ENCODE data around the gene RAB41. TPM values are rescaled to one million over a fixed set of nuclear protein-coding genes. Genes with fewer than 3 reads are reported as not detected.

Gene RAB41
- total RNA-seq, 3 donors from 2014 or later (not counting 1 experiment from before 2014, with no cell fraction given): not detected

GRCh38 chrX:70253377-70254062 lies 28.5 kb upstream of the RAB41 start:
- Mint-ChIP-seq H3K27ac (no peak overlapping the region), H3K27me3 (ENCODE audit: low read depth in 2 of 2) (no peaks in the 10 kb centered on the region)

DNA sequence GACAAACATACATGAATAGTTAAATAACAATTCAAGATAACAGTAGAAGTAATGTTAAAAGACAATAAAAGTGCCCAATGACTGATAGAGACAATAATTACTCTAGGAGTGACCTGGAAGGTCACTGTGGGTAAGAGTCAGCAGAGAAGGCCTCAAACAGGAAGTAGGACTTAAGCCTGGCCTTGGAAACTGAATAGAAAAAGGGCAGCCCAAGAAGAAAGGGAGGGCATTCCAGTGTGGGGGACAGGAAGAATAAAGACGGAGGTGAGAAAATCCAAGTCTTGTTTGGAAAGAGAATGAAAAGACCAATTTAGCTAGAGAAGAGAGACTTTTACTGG lies 27.9 kb upstream of the RAB41 start:
- H3K9me3 Mint-ChIP-seq: no peaks in the 10 kb centered on the region
- Histone ChIP-seq H3K4me1 (ENCODE audit: control insufficient read depth, insufficient read depth, low read length) (no peaks in the 10 kb centered on the region), H3K27ac (ENCODE audit: low read length) (no peak overlapping the region), H3K4me3 (ENCODE audit: low read length) (no peak overlapping the region), H3K36me3 (ENCODE audit: control insufficient read depth, insufficient read depth, low read length) (no peaks in the 10 kb centered on the region), H3K27me3 (ENCODE audit: control insufficient read depth, insufficient read depth, low read length) (no peaks in the 10 kb centered on the region), H3K9me3 (ENCODE audit: control insufficient read depth, insufficient read depth, low read length) (no peaks in the 10 kb centered on the region)
- H3K4me3 Mint-ChIP-seq: no peak overlapping the region
- 89% methylated on average over 1 of the region's 1 CpG for WGBS (ENCODE audit: insufficient coverage)
- H3K36me3 Mint-ChIP-seq: no peaks in the 10 kb centered on the region
- peaks cover 0 to 4% of the 10 kb centered on the region in 2 donors for H3K4me1 Mint-ChIP-seq
- intact Hi-C loops (cut with micrococcal nuclease): no loop called here
- ATAC-seq (no peak), DNase-seq (no peak)
- H3K27ac Mint-ChIP-seq: no peak overlapping the region
- no peaks in the 10 kb centered on the region for H3K27me3 Mint-ChIP-seq (ENCODE audit: low read depth in 2 of 2)
- no peak for TF ChIP-seq CTCF (IDR thresholded peaks at IDR 0.05)

More at GRCh38 chrX:70253377-70254062, 28.5 kb upstream of the RAB41 start:
- H3K4me3 Mint-ChIP-seq: no peak overlapping the region
- intact Hi-C loops (cut with micrococcal nuclease): no loop called here
- Histone ChIP-seq H3K9me3 (ENCODE audit: control insufficient read depth, insufficient read depth, low read length) (no peaks in the 10 kb centered on the region), H3K36me3 (ENCODE audit: control insufficient read depth, insufficient read depth, low read length) (no peaks in the 10 kb centered on the region), H3K4me3 (ENCODE audit: low read length) (no peak overlapping the region), H3K4me1 (ENCODE audit: control insufficient read depth, insufficient read depth, low read length) (no peaks in the 10 kb centered on the region), H3K27ac (ENCODE audit: low read length) (no peak overlapping the region), H3K27me3 (ENCODE audit: control insufficient read depth, insufficient read depth, low read length) (no peaks in the 10 kb centered on the region)
- H3K4me1 Mint-ChIP-seq: peaks cover 0 to 4% of the 10 kb centered on the region in 2 donors
- H3K36me3 Mint-ChIP-seq: no peaks in the 10 kb centered on the region
- ATAC-seq (no peak), DNase-seq (no peak)
- no CpG with 5 or more reads among the region's 3 CpGs for WGBS (ENCODE audit: insufficient coverage)
- H3K9me3 Mint-ChIP-seq: no peaks in the 10 kb centered on the region
- no peak for TF ChIP-seq CTCF (IDR thresholded peaks at IDR 0.05)

DNA sequence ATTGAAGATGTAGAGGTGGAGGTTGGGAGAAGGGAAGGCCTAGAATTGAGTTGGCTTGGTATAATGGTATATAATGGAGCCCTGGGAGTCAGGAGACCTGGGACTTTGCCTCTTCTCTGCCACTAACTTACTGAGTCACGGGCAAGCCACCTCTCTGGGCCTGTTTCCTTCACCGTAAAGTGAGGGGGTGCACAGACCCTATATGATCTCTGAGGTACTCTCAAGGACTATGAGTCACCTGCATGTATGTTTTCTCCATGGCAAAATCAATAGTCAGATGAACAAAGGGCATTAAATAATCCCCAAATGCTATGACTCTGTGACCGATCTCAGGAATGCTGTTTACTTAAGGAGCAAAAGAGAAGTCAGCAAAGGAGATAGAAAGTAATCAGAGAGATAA lies 27.1 kb upstream of the RAB41 start:
- H3K9me3 ChIP-seq (ENCODE audit: control insufficient read depth, insufficient read depth, low read length): no peaks in the 10 kb centered on the region
- no peaks in the 10 kb centered on the region for H3K36me3 Mint-ChIP-seq
- H3K36me3 ChIP-seq (ENCODE audit: control insufficient read depth, insufficient read depth, low read length): no peaks in the 10 kb centered on the region
- H3K9me3 Mint-ChIP-seq: no peaks in the 10 kb centered on the region
- H3K27ac Mint-ChIP-seq: no peak overlapping the region
- no peak overlapping the region for H3K27ac ChIP-seq (ENCODE audit: low read length)
- intact Hi-C loops (cut with micrococcal nuclease): no loop called here
- ATAC-seq (no peak), DNase-seq (no peak)
- H3K27me3 Mint-ChIP-seq (ENCODE audit: low read depth in 2 of 2): no peaks in the 10 kb centered on the region
- H3K4me3 ChIP-seq (ENCODE audit: low read length): no peak overlapping the region
- no peak overlapping the region for H3K4me3 Mint-ChIP-seq
- H3K27me3 ChIP-seq (ENCODE audit: control insufficient read depth, insufficient read depth, low read length): no peaks in the 10 kb centered on the region
- no peaks in the 10 kb centered on the region for H3K4me1 ChIP-seq (ENCODE audit: control insufficient read depth, insufficient read depth, low read length)
- peaks cover 0 to 4% of the 10 kb centered on the region in 2 donors for H3K4me1 Mint-ChIP-seq
- TF ChIP-seq CTCF (IDR thresholded peaks at IDR 0.05): no peak
- WGBS (ENCODE audit: insufficient coverage): 100% methylated on average over 2 of the region's 3 CpGs

DNA sequence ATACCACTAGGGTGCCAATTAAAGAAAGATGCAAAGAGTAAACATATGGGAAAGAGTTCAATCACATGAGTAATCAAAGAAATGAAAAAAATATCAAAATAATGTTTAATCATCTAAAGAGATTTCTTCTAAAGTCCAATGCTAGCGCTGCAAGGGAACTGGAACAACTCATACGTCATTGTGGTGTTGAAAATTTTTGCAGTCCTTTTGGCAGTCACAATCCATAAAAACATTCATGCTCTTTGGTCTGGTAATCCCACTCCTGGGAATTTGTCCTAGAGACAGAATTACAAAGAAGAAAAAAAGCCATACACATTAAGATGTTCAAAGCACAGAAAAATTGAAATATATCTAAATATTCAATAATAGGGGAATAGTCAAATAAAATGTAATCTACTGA lies 26.5 kb upstream of the RAB41 start:
- Histone ChIP-seq H3K4me1 (ENCODE audit: control insufficient read depth, insufficient read depth, low read length) (no peaks in the 10 kb centered on the region), H3K27ac (ENCODE audit: low read length) (no peak overlapping the region), H3K27me3 (ENCODE audit: control insufficient read depth, insufficient read depth, low read length) (no peaks in the 10 kb centered on the region), H3K9me3 (ENCODE audit: control insufficient read depth, insufficient read depth, low read length) (no peaks in the 10 kb centered on the region), H3K36me3 (ENCODE audit: control insufficient read depth, insufficient read depth, low read length) (no peaks in the 10 kb centered on the region), H3K4me3 (ENCODE audit: low read length) (no peak overlapping the region)
- intact Hi-C loops (cut with micrococcal nuclease): no loop called here
- Mint-ChIP-seq H3K4me3 (no peak overlapping the region), H3K36me3 (no peaks in the 10 kb centered on the region), H3K27ac (no peak overlapping the region), H3K9me3 (no peaks in the 10 kb centered on the region), H3K4me1 (peaks cover 0 to 4% of the 10 kb centered on the region in 2 donors), H3K27me3 (ENCODE audit: low read depth in 2 of 2) (no peaks in the 10 kb centered on the region)
- DNase-seq (no peak), ATAC-seq (no peak)
- 100% methylated on average over 1 of the region's 2 CpGs for WGBS (ENCODE audit: insufficient coverage)
- TF ChIP-seq CTCF (IDR thresholded peaks at IDR 0.05): no peak

Measured in natural killer cell (primary cell).